Stimulated activated CD8-positive, alpha-beta memory T cell treated with anti-CD3 and anti-CD28 coated beads, Interleukin-12 subunit alpha, Interleukin-12 subunit beta, amount 100 ng/mL, for 1 hour (primary cell): Measurements from ENCODE around the gene YRDC.
"Not testable (repeated sequence)": the region's sequence is repeated elsewhere in the genome, so short reads cannot be mapped to it uniquely, and the experiment has no call there.

Experiments
- DNase-seq: peaks from one replicate; pipeline ENCODE4 v3.0.0-alpha.2; 2020; ENCODE audit warnings: low read depth

The YRDC gene

DNA sequence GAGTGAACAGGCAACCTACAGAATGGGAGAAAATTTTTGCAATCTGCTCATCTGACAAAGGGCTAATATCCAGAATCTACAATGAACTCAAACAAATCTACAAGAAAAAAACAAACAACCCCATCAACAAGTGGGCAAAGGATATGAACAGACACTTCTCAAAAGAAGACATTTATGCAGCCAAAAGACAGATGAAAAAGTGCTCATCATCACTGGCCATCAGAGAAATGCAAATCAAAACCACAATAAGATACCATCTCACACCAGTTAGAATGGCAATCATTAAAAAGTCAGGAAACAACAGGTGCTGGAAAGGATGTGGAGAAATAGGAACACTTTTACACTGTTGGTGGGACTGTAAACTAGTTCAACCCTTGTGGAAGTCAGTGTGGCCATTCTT is 36.6 kb downstream of the YRDC start:
- not testable (repeated sequence) for DNase-seq

DNA sequence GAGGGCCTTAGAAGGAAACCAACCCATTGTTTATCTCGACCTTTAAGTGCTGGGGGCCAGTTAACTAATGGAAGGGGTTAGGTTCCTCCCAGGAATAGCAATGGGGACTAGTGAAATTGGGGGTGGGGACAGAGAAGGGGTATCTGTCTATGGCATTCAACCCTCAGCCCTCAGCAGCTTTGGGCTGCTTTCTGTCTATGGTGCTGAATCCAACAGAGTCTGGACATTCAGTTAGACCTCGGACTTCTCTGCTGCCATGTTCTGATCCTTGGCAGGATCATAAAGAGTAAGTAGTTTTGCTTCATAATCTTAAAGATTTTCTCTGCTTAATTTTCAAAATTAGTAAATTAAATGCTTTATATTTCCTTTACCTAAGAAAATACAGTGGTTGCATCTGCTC is 40.5 kb downstream of the YRDC start:
- DNase-seq, result no peak

DNA sequence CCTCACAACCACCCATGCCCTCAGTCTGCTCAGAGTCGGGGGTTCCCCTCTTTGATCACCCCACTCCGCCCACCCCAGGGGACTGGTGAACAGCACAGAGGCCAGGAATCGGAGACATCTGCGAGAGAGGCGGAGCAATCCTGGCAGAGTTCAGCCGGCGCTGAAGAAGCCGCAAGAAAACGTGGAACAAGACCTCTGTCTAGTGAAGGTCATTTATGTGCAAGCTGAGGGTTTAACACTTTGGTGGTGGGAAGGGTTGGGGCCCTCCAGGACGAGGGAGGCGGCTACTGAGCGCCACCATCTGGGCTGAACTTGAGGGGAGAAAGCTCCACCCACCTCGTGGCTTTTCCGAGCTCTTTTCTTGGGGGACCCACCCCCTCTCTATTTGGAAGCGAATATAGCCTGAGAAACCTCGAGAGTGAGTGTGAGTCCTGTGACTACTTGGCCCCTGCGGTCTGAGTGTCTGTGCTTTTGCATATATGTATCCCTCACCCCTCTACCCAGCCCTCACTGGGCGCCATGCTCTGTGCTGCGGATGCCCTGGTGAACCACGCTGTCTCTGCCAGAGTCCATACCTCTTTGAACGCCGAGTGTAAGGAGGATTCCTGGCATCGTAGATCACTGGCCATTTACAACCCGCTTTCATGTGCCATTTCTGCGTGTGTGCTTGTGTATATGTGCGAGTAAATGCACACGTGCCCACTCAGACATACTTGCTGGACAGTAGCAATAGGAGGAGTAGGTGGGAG is 41.9 kb downstream of the YRDC start:
- no peak for DNase-seq

DNA sequence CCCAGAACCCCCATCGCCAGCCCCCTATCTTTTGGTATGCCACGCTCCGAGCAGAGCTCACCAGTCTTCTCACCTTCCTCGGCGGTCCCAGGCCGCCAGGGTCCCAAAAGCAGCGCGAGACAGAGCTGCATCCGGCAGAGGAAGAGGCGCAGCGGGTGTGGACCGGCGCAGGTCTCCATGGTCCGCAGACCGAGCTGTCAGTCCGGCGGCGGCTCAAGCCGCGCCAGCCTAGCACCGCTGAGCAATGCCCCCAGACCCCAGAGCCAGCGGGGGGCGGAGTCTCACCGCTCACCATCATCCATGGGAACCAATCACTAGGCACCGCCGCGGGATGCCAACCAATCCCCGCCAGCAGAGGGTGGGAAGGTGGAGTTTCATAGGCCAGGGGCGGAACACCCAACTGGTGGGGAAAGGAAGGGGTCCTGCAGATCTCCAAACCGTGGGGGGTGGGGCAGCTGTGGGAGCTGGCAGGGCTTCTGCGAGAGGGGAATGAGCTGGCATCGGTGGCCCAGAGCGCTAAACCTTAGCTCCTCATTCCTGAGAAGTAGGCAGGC is 43.0 kb downstream of the YRDC start, which contains the start of gene EPHA10:
Gene EPHA10, minus strand, starts transcription at position 233 of the 554 bp plus-strand sequence. Its CDS starts 54 bp downstream, at position 179.
- no peak for DNase-seq

DNA sequence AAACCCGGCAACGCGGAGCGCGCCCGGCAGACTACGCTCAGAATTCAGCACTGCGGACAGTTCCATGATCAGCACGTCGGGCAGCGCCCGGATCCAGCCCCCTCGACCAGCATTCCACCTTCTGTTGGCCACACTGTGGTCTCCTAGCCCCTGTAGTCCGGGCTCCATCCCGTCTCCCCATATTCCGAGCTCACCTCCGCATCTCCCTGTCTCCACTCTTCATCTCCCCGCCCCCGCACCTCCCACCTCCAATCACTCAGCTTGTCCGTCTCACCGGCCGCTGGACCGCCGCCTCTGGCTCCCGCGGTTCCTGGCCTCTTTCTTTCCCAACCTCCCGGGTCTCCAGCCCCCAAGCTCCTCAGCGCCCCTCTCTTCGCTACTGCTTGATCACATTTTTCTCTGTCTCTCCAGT is 43.6 kb downstream of the YRDC start:
- DNase-seq, result no peak

DNA sequence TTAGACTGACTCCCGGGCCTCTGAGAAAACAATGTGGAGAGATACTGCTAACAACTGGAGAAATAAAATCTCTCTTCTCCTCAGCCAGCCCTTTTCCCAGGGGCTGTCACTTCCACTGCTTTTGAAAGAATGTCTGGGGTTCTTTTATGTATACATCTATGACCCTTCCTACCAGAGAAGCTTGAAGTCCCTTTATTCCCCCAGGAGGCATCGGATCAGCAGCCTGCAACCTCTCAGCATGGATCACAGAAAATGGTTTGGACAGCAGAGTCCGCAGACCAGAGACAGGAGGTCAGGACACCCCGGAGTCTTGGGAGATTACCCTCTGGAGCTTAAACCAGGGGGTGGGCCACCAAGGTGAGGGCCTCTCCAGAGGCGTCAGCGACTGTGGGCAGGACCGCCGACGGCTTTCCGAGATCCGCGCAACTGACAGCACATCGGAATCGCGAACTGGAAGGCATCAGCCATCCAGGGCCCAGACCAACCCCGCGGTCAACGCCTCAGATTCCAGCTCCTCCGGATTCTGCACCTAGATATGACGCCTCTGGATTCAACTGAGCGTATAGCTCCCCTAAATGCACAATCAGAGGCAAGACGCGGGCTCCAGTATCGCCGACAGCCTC is 44.1 kb downstream of the YRDC start:
- DNase-seq, result no peak

DNA sequence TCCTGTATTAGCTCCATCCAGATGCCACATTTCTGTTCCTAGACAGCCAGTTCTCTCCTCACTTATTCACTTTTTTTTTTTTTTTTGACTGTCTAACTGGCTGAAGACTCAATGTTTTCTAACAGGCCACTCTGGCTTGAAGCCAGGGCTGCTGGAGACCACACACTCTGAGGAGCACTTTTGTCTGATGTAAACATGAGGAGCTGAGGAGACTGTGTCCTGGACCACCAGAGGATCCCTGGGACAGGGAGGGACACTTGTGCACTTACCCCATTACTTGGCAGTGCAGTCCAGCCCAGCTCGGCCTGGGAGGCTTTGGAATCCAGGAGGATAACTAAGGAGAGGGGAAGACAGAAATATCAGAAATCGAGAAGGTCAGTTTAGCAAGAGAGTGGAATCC is 45.5 kb downstream of the YRDC start:
- no peak for DNase-seq

DNA sequence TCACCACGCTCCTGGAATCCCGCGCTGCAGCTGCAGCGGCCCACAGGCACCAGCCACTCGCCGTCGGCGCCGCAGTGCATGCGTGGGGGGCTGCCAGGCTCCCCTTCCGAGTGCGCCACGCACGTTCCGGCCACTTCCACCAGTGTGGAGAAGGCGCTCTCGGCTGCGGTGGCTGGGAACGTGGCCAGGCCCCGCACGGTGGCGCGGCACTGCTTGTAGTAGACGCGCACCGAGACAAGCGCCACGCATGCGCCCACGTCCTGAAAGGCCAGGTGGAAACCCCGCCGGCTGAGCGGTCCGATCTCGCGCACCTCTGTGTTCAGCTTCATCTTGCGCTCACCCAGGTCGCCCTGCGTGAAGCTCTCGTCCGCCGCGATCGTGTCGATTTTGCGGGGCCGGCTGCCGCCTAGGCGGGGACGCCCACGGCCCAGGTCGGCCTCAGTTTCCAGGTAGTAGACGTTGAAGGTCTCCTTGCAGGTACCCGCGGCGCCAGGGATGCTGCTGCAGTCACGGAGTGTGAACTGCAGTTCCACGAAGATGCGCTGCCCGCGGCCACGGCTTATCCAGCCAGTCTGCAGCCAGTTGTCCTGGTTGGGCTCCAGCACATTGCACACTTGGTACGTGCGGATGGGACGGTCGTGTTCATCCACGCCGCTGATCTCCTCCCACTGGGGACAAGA is 46.5 kb downstream of the YRDC start:
- no peak for DNase-seq

DNA sequence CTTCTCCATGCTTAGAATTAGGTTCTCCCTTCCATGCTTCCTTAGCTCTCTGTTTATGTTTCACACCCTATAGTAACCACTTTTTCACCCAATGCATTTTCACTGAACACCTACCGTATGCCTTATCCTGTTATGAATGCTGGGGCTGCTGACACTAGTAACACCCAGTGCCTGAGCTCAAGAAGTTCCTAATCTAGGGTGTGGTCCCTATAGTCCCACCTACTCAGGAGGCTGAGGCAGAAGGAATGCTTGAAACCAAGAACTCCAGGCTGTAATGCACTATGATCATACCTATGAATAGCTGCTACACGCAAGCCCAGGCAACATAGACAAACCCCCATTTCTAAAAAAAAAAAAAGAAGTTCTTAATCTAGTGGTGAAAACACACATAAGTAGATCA is 48.6 kb downstream of the YRDC start:
- no peak for DNase-seq

DNA sequence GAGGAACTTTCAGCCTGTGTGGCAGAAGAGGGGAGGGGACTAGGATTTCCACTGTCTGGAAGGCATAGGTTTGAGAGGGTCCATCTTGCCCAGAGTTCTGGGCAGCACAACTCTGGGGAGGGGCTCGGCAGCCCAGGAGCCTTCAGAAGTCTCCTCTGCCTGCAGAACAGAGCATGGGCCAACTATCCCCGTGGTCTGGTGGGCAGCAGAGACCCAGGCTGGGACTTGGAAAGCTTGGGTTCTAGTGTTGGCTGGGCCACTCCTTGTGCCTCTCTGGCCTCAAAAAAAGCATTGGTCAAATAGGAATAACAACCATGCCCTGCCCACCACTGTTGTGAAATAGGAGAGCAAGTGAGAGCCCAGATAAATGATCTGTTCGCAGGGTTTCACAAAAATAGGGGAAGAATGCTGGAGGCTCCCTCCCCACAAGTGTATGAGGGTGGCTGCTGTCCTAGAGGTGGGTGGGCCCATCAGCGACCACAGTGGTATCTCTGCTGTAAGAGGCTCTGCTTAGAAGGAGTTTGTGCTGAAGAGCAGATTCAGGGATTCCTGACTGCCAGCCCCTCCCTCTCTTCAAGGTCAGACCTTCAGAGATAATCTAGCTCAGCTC is 52.0 kb downstream of the YRDC start:
- DNase-seq, result no peak

DNA sequence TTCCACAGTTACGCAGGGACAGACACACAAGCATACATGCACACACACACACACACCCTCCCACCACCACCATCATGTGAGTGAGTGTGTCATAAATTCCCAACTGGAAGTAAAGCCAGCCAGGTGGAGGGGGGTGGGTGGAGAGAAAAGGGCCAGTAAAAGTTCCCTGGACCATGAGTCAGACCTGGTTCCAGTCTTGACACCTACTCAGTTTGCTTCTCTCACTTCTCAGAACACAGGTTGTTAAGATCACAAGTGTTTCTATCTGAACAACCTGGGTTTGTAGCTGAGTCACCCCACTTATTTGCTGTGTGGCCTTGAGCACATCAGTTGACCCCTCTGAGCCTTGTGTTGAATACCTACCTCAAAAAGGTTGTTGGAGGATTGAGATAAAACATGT is 52.7 kb downstream of the YRDC start:
- no peak for DNase-seq

DNA sequence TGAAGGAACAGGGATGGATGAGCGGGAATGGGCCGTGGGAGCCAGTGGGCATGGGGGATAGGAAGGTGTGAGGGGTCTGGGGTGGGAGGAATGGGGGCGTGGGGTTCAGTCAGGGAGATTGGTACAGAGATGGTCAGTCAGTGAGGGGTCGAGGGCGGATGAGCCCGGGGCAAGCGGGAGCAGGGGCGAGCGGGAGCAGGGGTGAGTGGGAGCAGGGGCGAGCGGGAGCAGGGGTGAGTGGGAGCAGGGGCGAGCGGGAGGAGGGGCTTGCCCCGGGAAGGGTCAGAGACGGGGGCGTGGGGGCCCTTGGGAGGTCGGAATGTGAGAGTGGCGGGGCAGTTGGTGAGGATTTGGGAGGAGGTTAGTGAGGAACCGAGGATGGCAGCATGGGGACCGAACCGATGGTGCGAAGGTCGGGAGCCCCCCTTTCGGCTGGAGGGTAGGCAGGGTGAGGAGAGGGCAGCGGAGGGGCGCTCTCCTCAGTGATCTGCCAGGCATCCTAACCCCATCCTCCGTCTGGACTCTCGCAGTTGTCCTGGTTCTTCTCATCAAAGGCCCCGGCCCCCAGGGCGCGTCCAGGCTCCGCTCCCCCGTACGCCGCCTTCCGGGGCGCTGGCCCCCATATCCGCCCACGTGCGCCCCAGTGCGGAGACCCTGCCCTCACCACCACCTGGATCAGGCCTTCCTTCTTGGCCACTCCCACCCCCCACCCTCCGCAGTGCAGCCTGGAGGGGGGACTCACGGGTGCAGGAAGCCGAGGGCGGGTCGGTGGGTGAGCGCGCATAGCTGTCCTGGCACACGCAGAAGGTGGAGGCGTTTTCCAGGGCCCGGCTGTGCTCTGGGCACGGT is 54.3 kb downstream of the YRDC start:
- DNase-seq, result no peak
